ENCODE measurements around the gene CDKL5.
A peak's percentile ranks its signal among the peaks of the same experiment; 100 is the strongest.

Gene CDKL5

DNA sequence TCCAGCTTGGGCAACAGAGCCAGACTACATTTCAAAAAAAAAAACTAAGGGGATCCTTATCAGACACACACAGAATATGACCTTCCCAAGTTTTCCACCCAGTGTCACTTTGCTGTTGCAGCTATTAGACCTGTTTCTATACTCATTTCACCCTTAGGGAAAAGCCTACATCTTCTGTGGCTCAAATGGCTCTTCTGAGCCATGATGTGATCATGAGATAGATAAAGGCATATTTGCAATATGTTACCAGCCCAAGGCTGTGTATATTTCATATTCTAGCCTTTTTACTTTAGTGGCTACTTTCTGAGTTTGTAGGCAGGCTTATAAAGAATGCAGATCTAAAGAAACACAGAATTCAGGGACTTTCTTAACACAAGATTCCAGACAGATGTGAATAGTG is 227.2 kb downstream of the CDKL5 start:
- DNase-seq: no peak

- DNase-seq: no peak
Measured at GRCh38 chrX:18654875-18655836, 229.7 kb downstream of the CDKL5 start.

GRCh38 chrX:18661273-18661672 is 235.9 kb downstream of the CDKL5 start:
- no peak for DNase-seq

GRCh38 chrX:18664947-18665346 is 239.5 kb downstream of the CDKL5 start:
- DNase-seq: no peak

DNA sequence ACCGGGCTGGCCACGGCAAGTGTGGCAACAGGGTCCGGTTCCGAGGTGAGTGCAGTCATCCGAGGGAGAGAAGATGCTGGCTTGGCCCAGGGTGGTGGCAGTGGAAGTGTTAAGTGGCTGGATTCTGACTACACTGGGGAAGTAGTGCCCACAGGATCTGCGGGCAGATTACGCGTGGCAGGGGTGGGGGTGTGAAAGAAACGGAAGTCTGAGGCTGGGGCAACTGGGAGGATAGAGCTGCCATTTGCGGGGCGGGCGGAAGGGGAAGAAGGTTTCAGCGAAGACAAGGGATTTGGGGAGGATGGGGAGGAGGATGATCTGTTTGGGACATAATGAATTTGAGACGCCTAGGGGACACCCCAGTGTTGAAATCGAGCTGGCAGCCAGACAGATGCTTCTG is 241.2 kb downstream of the CDKL5 start:
- DNase-seq: no peak

- DNase-seq: no peak
Measured at GRCh38 chrX:18668071-18668835, 242.8 kb downstream of the CDKL5 start.

DNA sequence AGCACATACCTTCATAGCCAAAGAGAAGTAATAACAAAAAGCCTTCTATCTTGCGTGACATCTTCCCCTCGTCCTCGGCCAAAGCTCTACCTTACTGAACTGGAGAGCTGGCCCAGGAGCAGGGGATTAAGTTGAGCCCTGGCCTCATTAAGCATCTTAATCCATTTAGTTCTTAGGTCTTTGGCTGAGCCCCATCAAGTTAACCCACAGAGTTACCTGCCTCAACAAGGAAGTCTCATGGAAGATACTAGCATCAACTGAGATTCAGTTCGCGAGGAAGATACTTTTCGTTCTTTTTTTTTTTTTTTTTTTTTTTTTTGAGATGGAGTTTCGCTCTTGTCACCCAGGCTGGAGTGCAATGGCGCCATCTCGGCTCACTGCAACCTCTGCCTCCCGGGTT is 246.6 kb downstream of the CDKL5 start, which contains the start of gene RS1:
Gene RS1 (minus strand): TSS at position 101 of the 400 bp plus-strand sequence. CDS start 40 bp downstream, at position 61.
- no peak for DNase-seq

DNA sequence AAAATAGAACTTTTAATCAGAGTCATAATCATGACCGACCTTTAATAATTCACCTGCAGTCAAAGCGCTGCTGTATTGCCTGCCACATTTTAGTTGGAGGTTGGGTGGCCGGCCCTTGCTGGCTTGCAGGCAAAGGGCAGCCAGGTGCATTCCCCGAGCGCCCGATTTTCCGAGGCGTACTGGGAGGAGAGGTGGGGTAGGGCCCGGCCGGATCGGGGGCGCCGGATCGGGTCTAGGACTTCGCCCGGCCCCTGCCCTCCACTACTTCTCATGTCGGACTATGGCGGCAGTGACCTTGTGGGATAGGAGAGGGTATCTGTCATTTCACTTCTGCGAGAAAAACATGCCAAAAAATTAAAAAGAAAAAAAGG is 249.0 kb downstream of the CDKL5 start:
- DNase-seq: no peak

- peak; percentile 65 for DNase-seq
Measured at GRCh38 chrX:18674788-18675735, 249.7 kb downstream of the CDKL5 start.

DNA sequence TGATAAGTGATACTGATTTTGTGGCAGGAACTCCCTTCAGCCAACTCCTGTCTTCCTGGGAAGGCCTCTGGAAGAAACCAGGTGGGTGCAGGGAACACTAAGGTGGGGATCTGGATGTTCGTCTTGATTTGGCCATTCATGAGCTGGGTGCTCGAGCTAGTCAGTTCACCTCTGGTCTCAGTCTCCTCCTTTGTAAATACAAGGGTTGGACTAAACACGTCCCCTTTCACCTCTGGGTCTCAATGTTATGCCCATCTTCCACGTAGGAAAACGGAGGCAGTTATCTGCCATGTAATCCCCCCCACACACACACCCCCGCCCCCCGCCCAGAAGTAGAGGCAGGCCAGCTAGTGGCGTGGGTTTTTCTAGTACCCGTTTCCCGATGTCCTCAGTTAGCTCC is 250.6 kb downstream of the CDKL5 start:
- DNase-seq: no peak

- no peak for DNase-seq
Measured at GRCh38 chrX:18676470-18676869, 251.1 kb downstream of the CDKL5 start.

DNA sequence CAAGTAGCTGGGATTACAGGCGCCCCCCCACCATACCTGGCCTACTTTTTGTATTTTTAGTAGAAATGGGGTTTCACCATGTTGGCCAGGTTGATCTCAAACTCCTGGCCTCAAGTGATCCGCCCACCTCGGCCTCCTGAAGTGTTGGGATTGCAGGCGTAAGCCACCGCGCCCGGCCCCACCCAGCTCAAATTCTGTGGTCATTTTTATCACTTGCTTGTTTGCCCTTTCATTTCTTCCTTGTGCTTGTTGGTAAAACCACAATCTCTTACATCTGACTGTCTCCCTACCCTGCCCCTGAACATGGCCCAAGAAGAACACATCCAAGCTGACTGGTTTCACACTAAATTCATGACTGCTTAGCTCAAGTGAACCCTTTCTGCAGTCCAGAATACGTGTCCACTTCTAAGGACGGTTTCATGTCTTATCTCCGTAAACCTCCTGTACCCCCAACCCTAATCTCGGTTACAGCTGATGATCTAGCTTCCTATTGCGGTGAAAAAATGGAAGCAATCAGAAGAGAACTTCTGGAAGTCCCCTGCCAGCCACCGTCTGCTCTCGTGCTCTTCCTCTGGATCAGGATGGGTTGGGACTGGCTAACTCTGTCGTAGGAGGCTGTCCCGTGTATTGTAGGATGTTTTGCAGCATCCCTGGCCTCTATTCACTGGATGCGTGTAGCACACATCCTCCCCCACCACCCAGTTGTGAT is 251.9 kb downstream of the CDKL5 start:
- DNase-seq: no peak

- DNase-seq: no peak
Measured at GRCh38 chrX:18681996-18682395, 256.6 kb downstream of the CDKL5 start.

DNA sequence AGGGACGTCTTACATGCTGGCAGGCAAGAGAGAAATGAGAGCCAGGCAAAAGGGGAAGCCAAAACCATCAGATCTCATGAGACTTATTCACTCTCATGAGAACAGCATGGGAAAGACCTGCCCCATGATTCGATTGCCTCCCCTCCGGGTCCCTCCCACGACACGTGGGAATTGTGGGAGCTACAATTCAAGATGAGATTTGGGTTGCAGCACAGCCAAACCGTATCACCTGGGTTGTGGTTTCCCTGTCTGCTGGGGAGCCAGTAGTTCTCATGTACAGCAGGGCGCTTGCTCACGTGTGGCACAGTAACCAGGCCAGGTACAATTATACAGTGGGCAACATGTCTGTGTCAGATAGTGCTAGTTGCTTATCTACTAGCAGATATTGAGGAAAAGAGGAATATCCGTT is 257.6 kb downstream of the CDKL5 start:
- no peak for DNase-seq

DNA sequence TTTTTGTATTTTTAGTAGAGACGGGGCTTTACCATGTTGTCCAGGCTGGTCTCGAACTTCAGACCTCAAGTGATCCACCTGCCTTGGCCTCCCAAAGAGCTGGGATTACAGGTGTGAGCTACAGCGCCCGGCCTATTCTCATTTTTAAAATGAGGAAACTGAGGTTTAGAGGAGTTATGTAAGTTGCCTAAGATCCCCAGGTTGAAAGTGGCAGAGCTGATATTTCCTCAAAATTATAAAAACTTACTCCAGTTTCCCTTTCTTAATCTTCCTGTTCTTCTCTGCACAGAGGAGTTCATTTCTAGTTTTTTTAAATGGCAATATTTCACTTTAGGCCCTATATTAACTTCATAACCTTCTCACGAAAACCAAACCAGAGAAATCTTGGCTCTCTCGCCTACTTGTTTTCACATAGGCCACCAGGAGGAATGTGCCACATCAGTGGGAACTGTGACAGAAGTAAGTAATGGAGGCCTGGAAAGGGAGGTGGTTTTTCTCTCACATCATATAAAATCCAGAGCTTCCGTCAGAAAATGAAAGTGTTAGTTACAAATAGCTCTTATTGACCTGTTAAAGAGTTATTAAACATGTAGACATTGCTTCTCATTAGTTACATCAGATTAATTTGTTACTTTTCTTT is 262.6 kb downstream of the CDKL5 start:
- DNase-seq: no peak

GRCh38 chrX:18691431-18691830 is 266.0 kb downstream of the CDKL5 start:
- no peak for DNase-seq

GRCh38 chrX:18692541-18692940 is 267.1 kb downstream of the CDKL5 start:
- DNase-seq: no peak

DNA sequence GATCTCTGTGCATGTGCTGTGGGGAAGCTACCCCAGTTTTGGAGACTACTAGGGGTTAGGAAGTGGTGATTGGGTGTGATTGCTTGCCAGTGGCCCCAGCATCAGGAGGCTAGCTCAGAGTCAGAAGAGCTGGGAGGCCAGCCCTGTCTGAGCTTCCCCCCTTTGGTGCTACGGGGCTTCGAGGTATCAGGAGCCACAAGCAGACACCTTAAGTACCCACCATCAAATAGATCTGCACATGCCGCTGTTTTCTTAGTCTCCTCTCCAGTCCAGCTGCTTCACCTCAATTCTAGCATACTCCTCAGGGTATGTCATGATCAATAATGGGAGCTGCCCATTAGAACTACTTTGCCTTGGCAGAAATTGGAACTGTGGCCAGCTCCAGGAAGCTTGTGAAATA is 271.2 kb downstream of the CDKL5 start:
- DNase-seq: no peak

DNA sequence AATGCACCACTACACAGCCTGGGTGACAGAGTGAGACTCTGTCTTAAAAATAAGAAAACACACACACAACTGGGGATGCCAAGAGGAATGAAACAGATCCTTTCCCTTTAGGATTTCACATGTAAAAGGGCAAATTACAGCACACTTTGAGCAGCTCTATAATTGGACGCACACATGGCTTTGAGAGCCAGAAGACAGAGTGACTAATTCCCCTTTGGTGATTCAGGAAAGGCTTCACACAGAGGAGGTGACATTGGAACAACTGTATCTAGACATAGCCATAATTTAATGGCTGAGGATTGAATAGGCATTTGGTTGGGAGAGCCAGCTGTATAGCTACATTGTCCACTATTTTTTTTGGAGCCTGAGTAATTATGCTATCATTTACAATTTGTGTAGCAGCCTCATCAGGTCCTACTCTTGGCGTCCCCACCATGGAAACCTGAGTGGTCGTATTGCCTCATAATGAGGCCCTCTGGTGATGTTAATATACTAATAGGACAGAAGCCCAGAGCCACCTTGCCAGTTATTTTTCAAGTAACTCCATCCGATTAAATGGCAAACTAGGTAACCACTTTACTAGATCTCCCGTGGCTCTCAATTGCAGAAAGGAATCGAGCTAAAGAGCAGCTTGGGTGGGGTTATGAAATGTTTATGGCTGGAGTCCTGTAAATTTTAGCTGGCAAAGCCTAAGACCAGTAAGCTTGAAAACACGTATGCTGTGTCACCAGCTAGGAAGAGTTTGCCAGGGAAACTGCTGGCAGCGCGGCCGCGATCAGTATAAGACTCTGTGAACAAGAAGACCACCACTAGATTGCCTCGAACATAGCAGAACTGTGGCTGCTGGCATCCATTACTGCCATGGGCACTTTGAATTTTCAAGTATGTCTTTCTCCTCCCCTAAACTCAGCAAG is 273.6 kb downstream of the CDKL5 start:
- no peak for DNase-seq

DNA sequence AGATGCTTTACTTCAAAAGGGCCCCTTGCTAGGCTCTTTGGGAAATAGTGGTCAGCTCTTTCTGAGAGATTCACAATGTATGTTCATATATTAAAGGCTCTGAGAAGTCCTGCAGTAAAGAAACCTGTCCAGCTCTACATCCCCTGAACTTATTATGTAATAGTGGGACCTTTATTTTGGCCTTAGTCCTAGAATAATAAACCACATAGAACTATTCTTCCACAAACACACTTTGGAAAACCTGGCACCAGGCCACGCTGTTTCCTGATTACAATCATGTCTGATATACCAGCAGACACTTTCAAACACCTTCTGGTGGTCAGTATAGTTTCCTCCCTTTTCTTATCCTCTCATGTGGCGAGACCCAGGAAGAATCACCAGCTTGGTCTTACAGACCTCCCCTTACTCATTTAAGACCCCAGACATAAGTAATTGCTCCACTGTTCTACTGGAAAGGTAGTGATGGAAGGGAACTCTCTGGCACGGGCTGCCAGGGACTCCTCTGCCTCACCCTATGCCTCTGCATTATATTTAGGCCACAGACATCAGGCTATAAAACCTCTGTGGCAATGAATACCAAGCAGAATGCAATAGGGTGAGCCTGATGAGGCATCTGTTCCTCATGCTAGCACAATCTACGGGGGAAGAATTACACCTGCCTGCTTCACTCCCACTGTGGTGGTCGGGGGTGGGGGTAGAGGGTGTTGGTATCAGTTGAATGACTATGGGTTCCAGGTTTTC is 276.4 kb downstream of the CDKL5 start:
- DNase-seq: no peak
